Neural cell (in vitro differentiated cells): ENCODE data around the gene ATP8B2. TPM values are rescaled to one million over a fixed set of nuclear protein-coding genes. Genes with fewer than 3 reads are reported as not detected.

Source experiments
- H2AFZ ChIP-seq: fragments of 200-600, 300-800 bp; sonication (generic), shearing (Covaris generic); 2 replicates; pipeline ENCODE4 v1.6.0; 2014; ENCODE audit warnings: low read depth, mild to moderate bottlenecking, antibody characterized with exemption, low read length, moderate library complexity
- H3F3A ChIP-seq: fragments of 200-600 bp; shearing (Covaris generic); 2 replicates; pipeline ENCODE4 v1.6.1; 2016; ENCODE audit warnings: mild to moderate bottlenecking, moderate library complexity, mixed read lengths, antibody characterized with exemption, low read length; ENCODE audit not compliant: insufficient read depth, poor library complexity, severe bottlenecking
- H3K27ac ChIP-seq: fragments of 200-600, 300-800 bp; sonication (generic), shearing (Covaris generic); 2 replicates; pipeline ENCODE4 v1.5.1; 2014; ENCODE audit warnings: mild to moderate bottlenecking, low read length, moderate library complexity
- H3K27me3 ChIP-seq: fragments of 300-800, 200-600 bp; sonication (generic), shearing (Covaris generic); 2 replicates; pipeline ENCODE4 v1.6.0; 2014; ENCODE audit warnings: mild to moderate bottlenecking, low read depth, low read length, moderate library complexity; ENCODE audit not compliant: insufficient read depth
- H3K36me3 ChIP-seq: fragments of 300-800, 200-600 bp; sonication (generic), shearing (Covaris generic); 2 replicates; pipeline ENCODE4 v1.5.1; 2014; ENCODE audit warnings: mild to moderate bottlenecking, antibody characterized with exemption, low read length, moderate library complexity; ENCODE audit not compliant: insufficient read depth
- H3K4me2 ChIP-seq: fragments of 300-800, 200-600 bp; sonication (generic), shearing (Covaris generic); 2 replicates; pipeline ENCODE4 v1.6.0; 2014; ENCODE audit warnings: mild to moderate bottlenecking, low read length
- H3K4me3 ChIP-seq: fragments of 300-800, 200-600 bp; sonication (generic), shearing (Covaris generic); 2 replicates; pipeline ENCODE4 v1.5.1; 2014; ENCODE audit warnings: mild to moderate bottlenecking, low read length, moderate library complexity
- H3K79me2 ChIP-seq: fragments of 200-600 bp; shearing (Covaris generic); replicated peaks from 2 replicates; pipeline ENCODE4 v1.6.0; 2014; ENCODE audit warnings: mild to moderate bottlenecking, low read length, moderate library complexity; ENCODE audit not compliant: insufficient read depth
- H3K9ac ChIP-seq: fragments of 300-800, 200-600 bp; sonication (generic), shearing (Covaris generic); 2 replicates; pipeline ENCODE4 v1.6.1; 2016; ENCODE audit warnings: mild to moderate bottlenecking, low read length, mixed read lengths
- H3K9me2 ChIP-seq: fragments of 200-600 bp; shearing (Covaris generic); 2 replicates; pipeline ENCODE4 v1.6.1; 2016; ENCODE audit warnings: mild to moderate bottlenecking, low read length, mixed read lengths; ENCODE audit not compliant: insufficient read depth
- H3K9me3 ChIP-seq: fragments of 200-600, 300-800 bp; sonication (generic), shearing (Covaris generic); 2 replicates; pipeline ENCODE4 v1.6.1; 2016; ENCODE audit warnings: mild to moderate bottlenecking, mixed run types, low read length, moderate library complexity, mixed read lengths
- H4K20me1 ChIP-seq: fragments of 200-600 bp; shearing (Covaris generic); 2 replicates; pipeline ENCODE4 v1.6.1; 2016; ENCODE audit warnings: mild to moderate bottlenecking, mixed run types; ENCODE audit not compliant: insufficient read depth
- CTCF ChIP-seq: fragments of 450-650 bp; IDR thresholded peaks from 2 replicates; pipeline ENCODE4 v1.5.1; 2014; ENCODE audit warnings: antibody characterized with exemption, mild to moderate bottlenecking, moderate library complexity; ENCODE audit not compliant: poor library complexity, severe bottlenecking
- EP300 ChIP-seq: fragments of 450-650 bp; conservative IDR thresholded peaks from 2 replicates; pipeline ENCODE4 v1.6.1; 2014; ENCODE audit warnings: antibody characterized with exemption, mild to moderate bottlenecking, moderate library complexity; ENCODE audit not compliant: poor library complexity, severe bottlenecking
- EZH2 ChIP-seq: fragments of 200-600, 300-800 bp; shearing (Covaris generic), sonication (generic); IDR thresholded peaks from 2 replicates; pipeline ENCODE4 v1.6.1; 2014; ENCODE audit warnings: antibody characterized with exemption, low read length, borderline replicate concordance, mild to moderate bottlenecking; ENCODE audit not compliant: insufficient read depth, poor library complexity, severe bottlenecking
- MXI1 ChIP-seq: fragments of 450-650 bp; conservative IDR thresholded peaks from 2 replicates; pipeline ENCODE4 v1.6.1; 2014; ENCODE audit warnings: antibody characterized with exemption, mild to moderate bottlenecking; ENCODE audit not compliant: poor library complexity, severe bottlenecking
- POLR2AphosphoS5 ChIP-seq: IDR thresholded peaks from 2 replicates; pipeline ENCODE4 v1.6.1; 2012
- RAD21 ChIP-seq: fragments of 450-650 bp; conservative IDR thresholded peaks from 2 replicates; pipeline ENCODE4 v1.6.1; 2014; ENCODE audit warnings: antibody characterized with exemption, mild to moderate bottlenecking, moderate library complexity
- REST ChIP-seq: IDR thresholded peaks from 2 replicates; pipeline ENCODE4 v1.6.1; 2012; ENCODE audit warnings: borderline replicate concordance
- SMC3 ChIP-seq: fragments of 450-650 bp; conservative IDR thresholded peaks from 2 replicates; pipeline ENCODE4 v1.6.1; 2014; ENCODE audit warnings: antibody characterized with exemption, mild to moderate bottlenecking, moderate library complexity; ENCODE audit not compliant: poor library complexity
- TAF1 ChIP-seq: IDR thresholded peaks from 2 replicates; pipeline ENCODE4 v1.6.1; 2012; ENCODE audit warnings: low read depth
- polyA minus RNA-seq: library from RNA; depleted of rRNA, polyadenylated mRNA; stranded (reverse); fragments of >200 nt; gene quantifications from 2 replicates; pipeline ENCODE4 v1.2.3, GENCODE V29; 2014
- polyA plus RNA-seq: library from polyadenylated mRNA; depleted of rRNA; stranded (reverse); fragments of >200 nt; gene quantifications from 2 replicates; pipeline ENCODE4 v1.2.3, GENCODE V29; 2014

Gene ATP8B2
- 71.3 and 86.9 TPM in 2 replicates for polyA plus RNA-seq
- polyA minus RNA-seq: 63.2 and 76.4 TPM in 2 replicates

- Histone ChIP-seq H2AFZ (peak within 1 kb of the TSS; percentile 95), H3K27ac (peak within 1 kb of the TSS; percentile 97), H3K79me2 (peaks cover 15% of the 10 kb centered on the region)
These were observed at the start of gene ATP8B2 for GRCh38 chr1:154324669-154325582. ATP8B2 (plus strand) TSS chr1:154325525; CDS start chr1:154328142, 2,617 bp downstream.

More at GRCh38 chr1:154324669-154325582, at the start of gene ATP8B2:
- peak; percentile 37 for TF ChIP-seq MXI1
- TF ChIP-seq EZH2: no peak
- peak; percentile 73 for TF ChIP-seq SMC3
- peak; percentile 55 for TF ChIP-seq TAF1
- peak; percentile 59 for TF ChIP-seq RAD21
- peak; percentile 97 for TF ChIP-seq CTCF
- peak; percentile 20 for TF ChIP-seq REST
- peak; percentile 91 for TF ChIP-seq POLR2AphosphoS5
- TF ChIP-seq EP300: peak; percentile 16
- Histone ChIP-seq H3K4me2 (peak within 1 kb of the TSS; percentile 68), H3K27me3 (no peaks in the 10 kb centered on the region), H3K9ac (peak within 1 kb of the TSS; percentile 98), H4K20me1 (no peaks in the 10 kb centered on the region), H3F3A (no peaks in the 10 kb centered on the region), H3K4me3 (peak within 1 kb of the TSS; percentile 96), H3K9me3 (no peaks in the 10 kb centered on the region), H3K36me3 (no peaks in the 10 kb centered on the region), H3K9me2 (no peaks in the 10 kb centered on the region)
